Ectodermal cell (in vitro differentiated cells): ENCODE results near the gene DAPK3.

Experiments
- H3K27ac ChIP-seq: 2 replicates; pipeline ENCODE4 v1.7.0; 2013; ENCODE audit warnings: mild to moderate bottlenecking, low read depth, low read length; ENCODE audit not compliant: insufficient read depth, poor library complexity, severe bottlenecking
- H3K27me3 ChIP-seq: 2 replicates; pipeline ENCODE4 v1.7.0; 2013; ENCODE audit warnings: mild to moderate bottlenecking, low read length; ENCODE audit not compliant: insufficient read depth, control insufficient read depth, poor library complexity, severe bottlenecking
- H3K36me3 ChIP-seq: one replicate; pipeline ENCODE4 v1.7.0; 2013; ENCODE audit warnings: low read length; ENCODE audit not compliant: control insufficient read depth, insufficient read depth
- H3K4me1 ChIP-seq: one replicate; pipeline ENCODE4 v1.7.0; 2013; ENCODE audit warnings: low read length; ENCODE audit not compliant: control insufficient read depth, insufficient read depth
- H3K4me3 ChIP-seq: 2 replicates; pipeline ENCODE4 v1.7.0; 2013; ENCODE audit warnings: low read depth, low read length, control low read depth; ENCODE audit not compliant: insufficient read depth
- H3K9me3 ChIP-seq: 2 replicates; pipeline ENCODE4 v1.7.0; 2013; ENCODE audit warnings: mild to moderate bottlenecking, low read length, moderate library complexity; ENCODE audit not compliant: control insufficient read depth
- WGBS, 2 experiments: methylation state at CpG; one replicate each; pipeline ENCODE4 v1.1.7; 2013; ENCODE audit warnings: missing lambda C conversion rate in 2 of 2; 5-methylcytosine and 5-hydroxymethylcytosine counted together

The DAPK3 gene

GRCh38 chr19:3983936-3984583 lies 13.2 kb upstream of the DAPK3 start:
- Histone ChIP-seq H3K4me3 (peak overlapping the region; percentile 94), H3K36me3 (peaks cover 52% of the 10 kb centered on the region), H3K27me3 (peaks cover 13% of the 10 kb centered on the region), H3K9me3 (no peaks in the 10 kb centered on the region), H3K27ac (peak overlapping the region; percentile 97), H3K4me1 (peaks cover 17% of the 10 kb centered on the region)
- WGBS, 2 experiments = 43 to 47% methylated on average over 30 of the region's 30 CpGs

GRCh38 chr19:3983542-3983914 lies 12.6 kb upstream of the DAPK3 start:
- no peaks in the 10 kb centered on the region for H3K9me3 ChIP-seq
- WGBS, 2 experiments = 85 to 88% methylated on average over 7 of the region's 7 CpGs
- H3K4me3 ChIP-seq = peak overlapping the region; percentile 94
- H3K27ac ChIP-seq = no peak overlapping the region
- peaks cover 56% of the 10 kb centered on the region for H3K36me3 ChIP-seq
- peaks cover 17% of the 10 kb centered on the region for H3K4me1 ChIP-seq
- H3K27me3 ChIP-seq = peaks cover 13% of the 10 kb centered on the region

- WGBS, 2 experiments = 95 to 96% methylated on average over 40 of the region's 40 CpGs
- Histone ChIP-seq H3K4me3 (peak overlapping the region; percentile 94), H3K9me3 (no peaks in the 10 kb centered on the region), H3K27me3 (peaks cover 13% of the 10 kb centered on the region), H3K36me3 (peaks cover 60% of the 10 kb centered on the region), H3K4me1 (peaks cover 17% of the 10 kb centered on the region), H3K27ac (no peak overlapping the region)
Measured at GRCh38 chr19:3982701-3983541, 12.0 kb upstream of the DAPK3 start.

- Histone ChIP-seq H3K4me3 (no peak overlapping the region), H3K27ac (no peak overlapping the region), H3K27me3 (peaks cover 7% of the 10 kb centered on the region), H3K36me3 (peaks cover 69% of the 10 kb centered on the region), H3K4me1 (peaks cover 17% of the 10 kb centered on the region), H3K9me3 (no peaks in the 10 kb centered on the region)
- 96% methylated on average over 39 of the region's 39 CpGs for WGBS, 2 experiments
Measured at GRCh38 chr19:3981736-3982681, 11.1 kb upstream of the DAPK3 start.

GRCh38 chr19:3981373-3981735 lies 10.5 kb upstream of the DAPK3 start:
- 94 to 97% methylated on average over 10 of the region's 10 CpGs for WGBS, 2 experiments
- H3K4me1 ChIP-seq = peaks cover 11% of the 10 kb centered on the region
- H3K4me3 ChIP-seq = no peak overlapping the region
- H3K36me3 ChIP-seq = peaks cover 76% of the 10 kb centered on the region
- H3K9me3 ChIP-seq = no peaks in the 10 kb centered on the region
- no peak overlapping the region for H3K27ac ChIP-seq
- no peaks in the 10 kb centered on the region for H3K27me3 ChIP-seq

GRCh38 chr19:3980353-3981251 lies 9.7 kb upstream of the DAPK3 start:
- Histone ChIP-seq H3K27me3 (no peaks in the 10 kb centered on the region), H3K4me1 (peaks cover 7% of the 10 kb centered on the region), H3K4me3 (no peak overlapping the region), H3K9me3 (no peaks in the 10 kb centered on the region), H3K27ac (no peak overlapping the region), H3K36me3 (peaks cover 82% of the 10 kb centered on the region)
- WGBS, 2 experiments = 96 to 98% methylated on average over 31 of the region's 31 CpGs

GRCh38 chr19:3979674-3980352 lies 8.9 kb upstream of the DAPK3 start:
- no peaks in the 10 kb centered on the region for H3K9me3 ChIP-seq
- no peak overlapping the region for H3K27ac ChIP-seq
- H3K4me1 ChIP-seq = peaks cover 7% of the 10 kb centered on the region
- WGBS, 2 experiments = 95 to 96% methylated on average over 25 of the region's 25 CpGs
- no peak overlapping the region for H3K4me3 ChIP-seq
- H3K27me3 ChIP-seq = no peaks in the 10 kb centered on the region
- peaks cover 82% of the 10 kb centered on the region for H3K36me3 ChIP-seq

GRCh38 chr19:3979289-3979673 lies 8.4 kb upstream of the DAPK3 start:
- Histone ChIP-seq H3K4me3 (no peak overlapping the region), H3K4me1 (peaks cover 5% of the 10 kb centered on the region), H3K36me3 (peaks cover 80% of the 10 kb centered on the region), H3K27ac (no peak overlapping the region), H3K9me3 (no peaks in the 10 kb centered on the region), H3K27me3 (no peaks in the 10 kb centered on the region)
- WGBS, 2 experiments = 96% methylated on average over 18 of the region's 18 CpGs

GRCh38 chr19:3978145-3978544 lies 7.2 kb upstream of the DAPK3 start:
- H3K36me3 ChIP-seq = peaks cover 71% of the 10 kb centered on the region
- H3K27me3 ChIP-seq = no peaks in the 10 kb centered on the region
- WGBS, 2 experiments = 94 to 96% methylated on average over 19 of the region's 19 CpGs
- no peaks in the 10 kb centered on the region for H3K9me3 ChIP-seq
- H3K4me3 ChIP-seq = no peak overlapping the region
- no peak overlapping the region for H3K27ac ChIP-seq
- no peaks in the 10 kb centered on the region for H3K4me1 ChIP-seq
